ENCODE results near the gene FOXRED1.

FOXRED1 gene

GRCh38 chr11:126282736-126283591 lies 14.0 kb downstream of the FOXRED1 start, which contains the start of gene TIRAP:
Gene TIRAP (plus strand): TSS chr11:126283093. CDS start chr11:126290895, 7,802 bp downstream.
- under 1% methylated on average over 68 of the region's 82 CpGs for WGBS
- Histone ChIP-seq H3K4me1 (ENCODE audit: control insufficient read depth, insufficient read depth, low read depth, low read length) (peaks cover 14% of the 10 kb centered on the region), H3K79me1 (replicated peaks; ENCODE audit: low read length, poor library complexity, severe bottlenecking) (peaks cover 6% of the 10 kb centered on the region), H4K8ac (ENCODE audit: low read length) (peak within 1 kb of the TSS; percentile 47), H2BK12ac (ENCODE audit: low read length in 2 of 2) (peak within 1 kb of the TSS in 1 of 2 experiments; percentile 51), H3K9ac (ENCODE audit: low read length) (peak within 1 kb of the TSS; percentile 96), H3K36me3 (ENCODE audit: control insufficient read depth in 1 of 2, insufficient read depth in 2 of 2, low read depth in 1 of 2, low read length in 2 of 2) (peaks cover 0 to 19% of the 10 kb centered on the region in 2 experiments), H2BK120ac (ENCODE audit: low read depth, low read length) (no peak within 1 kb of the TSS), H3K9me3 (ENCODE audit: control insufficient read depth, low read length) (no peaks in the 10 kb centered on the region), H3K4me2 (ENCODE audit: low read length, poor library complexity, severe bottlenecking) (peak within 1 kb of the TSS; percentile 80), H4K91ac (ENCODE audit: low read length) (peak within 1 kb of the TSS; percentile 37), H3K23ac (ENCODE audit: low read length in 2 of 2) (peak within 1 kb of the TSS in 1 of 2 experiments; percentile 18), H2BK5ac (ENCODE audit: low read depth, low read length, poor library complexity, severe bottlenecking) (peak within 1 kb of the TSS; percentile 22), H2AFZ (ENCODE audit: low read depth, low read length) (peak within 1 kb of the TSS; percentile 91), H3K27ac (ENCODE audit: low read length, poor library complexity, severe bottlenecking) (peak within 1 kb of the TSS; percentile 69), H3K18ac (ENCODE audit: low read depth in 1 of 2, low read length in 2 of 2) (peak within 1 kb of the TSS; percentile 58 to 94), H3K4me3 (ENCODE audit: insufficient read depth in 1 of 2, low read depth in 1 of 2, low read length in 2 of 2) (peak within 1 kb of the TSS; percentile 74 to 88), H2BK15ac (ENCODE audit: low read depth, poor library complexity, severe bottlenecking) (peak within 1 kb of the TSS; percentile 55), H2AK5ac (ENCODE audit: low read length, severe bottlenecking) (no peak within 1 kb of the TSS), H3K27me3 (ENCODE audit: control insufficient read depth in 1 of 2, insufficient read depth in 1 of 2, low read length in 2 of 2) (no peaks in the 10 kb centered on the region), H3K4ac (ENCODE audit: low read depth in 1 of 2, low read length in 2 of 2) (peak within 1 kb of the TSS in 1 of 2 experiments; percentile 71), H3K14ac (ENCODE audit: low read length in 2 of 2) (peak within 1 kb of the TSS in 1 of 2 experiments; percentile 83)
- peak; percentile 77 for DNase-seq

DNA sequence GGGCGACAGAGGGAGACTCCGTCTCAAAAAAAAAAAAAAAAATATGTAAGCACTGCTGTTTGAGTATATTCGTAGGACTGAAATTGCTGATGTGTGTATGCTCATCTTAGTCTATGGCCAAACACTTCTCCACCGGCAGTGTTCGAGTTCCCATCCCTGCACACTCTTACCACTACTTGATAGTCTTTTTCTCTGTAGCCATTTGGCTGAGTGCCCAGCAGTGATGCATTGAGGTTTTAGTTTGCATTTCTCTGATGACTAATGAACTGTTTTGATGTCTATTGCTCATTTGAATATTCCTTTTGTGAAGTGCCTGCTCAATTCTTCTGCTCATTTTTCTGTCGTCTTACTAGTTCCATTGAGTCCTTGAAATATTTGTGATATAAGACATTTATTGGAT lies 15.9 kb downstream of the FOXRED1 start:
- WGBS: 70% methylated on average over 2 of the region's 6 CpGs
- H3K18ac ChIP-seq (ENCODE audit: low read depth in 1 of 2, low read length in 2 of 2): no peak overlapping the region
- H3K27ac ChIP-seq (ENCODE audit: low read length, poor library complexity, severe bottlenecking): no peak overlapping the region
- H2AK5ac ChIP-seq (ENCODE audit: low read length, severe bottlenecking): no peak overlapping the region
- no peak overlapping the region for H2BK15ac ChIP-seq (ENCODE audit: low read depth, poor library complexity, severe bottlenecking)
- no peak overlapping the region for H4K91ac ChIP-seq (ENCODE audit: low read length)
- peak; percentile 98 for DNase-seq
- H3K79me1 ChIP-seq (replicated peaks; ENCODE audit: low read length, poor library complexity, severe bottlenecking): peaks cover 9% of the 10 kb centered on the region
- no peak overlapping the region for H3K23ac ChIP-seq (ENCODE audit: low read length in 2 of 2)
- H2AFZ ChIP-seq (ENCODE audit: low read depth, low read length): no peak overlapping the region
- H3K4ac ChIP-seq (ENCODE audit: low read depth in 1 of 2, low read length in 2 of 2): no peak overlapping the region
- peaks cover 0 to 15% of the 10 kb centered on the region in 2 experiments for H3K36me3 ChIP-seq (ENCODE audit: control insufficient read depth in 1 of 2, insufficient read depth in 2 of 2, low read depth in 1 of 2, low read length in 2 of 2)
- no peaks in the 10 kb centered on the region for H3K27me3 ChIP-seq (ENCODE audit: control insufficient read depth in 1 of 2, insufficient read depth in 1 of 2, low read length in 2 of 2)
- H2BK5ac ChIP-seq (ENCODE audit: low read depth, low read length, poor library complexity, severe bottlenecking): no peak overlapping the region
- no peak overlapping the region for H2BK120ac ChIP-seq (ENCODE audit: low read depth, low read length)
- H4K8ac ChIP-seq (ENCODE audit: low read length): no peak overlapping the region
- H3K9me3 ChIP-seq (ENCODE audit: control insufficient read depth, low read length): no peaks in the 10 kb centered on the region
- no peak overlapping the region for H3K4me3 ChIP-seq (ENCODE audit: insufficient read depth in 1 of 2, low read depth in 1 of 2, low read length in 2 of 2)
- H3K4me1 ChIP-seq (ENCODE audit: control insufficient read depth, insufficient read depth, low read depth, low read length): peaks cover 14% of the 10 kb centered on the region
- no peak overlapping the region for H2BK12ac ChIP-seq (ENCODE audit: low read length in 2 of 2)
- peak overlapping the region; percentile 24 for H3K4me2 ChIP-seq (ENCODE audit: low read length, poor library complexity, severe bottlenecking)
- H3K14ac ChIP-seq (ENCODE audit: low read length in 2 of 2): no peak overlapping the region
- no peak overlapping the region for H3K9ac ChIP-seq (ENCODE audit: low read length)

- Histone ChIP-seq H3K4ac (ENCODE audit: low read depth in 1 of 2, low read length in 2 of 2) (no peak overlapping the region), H3K27ac (ENCODE audit: low read length, poor library complexity, severe bottlenecking) (no peak overlapping the region), H3K9ac (ENCODE audit: low read length) (no peak overlapping the region), H3K4me2 (ENCODE audit: low read length, poor library complexity, severe bottlenecking) (no peak overlapping the region), H3K9me3 (ENCODE audit: control insufficient read depth, low read length) (no peaks in the 10 kb centered on the region), H2BK15ac (ENCODE audit: low read depth, poor library complexity, severe bottlenecking) (no peak overlapping the region), H3K14ac (ENCODE audit: low read length in 2 of 2) (no peak overlapping the region), H4K8ac (ENCODE audit: low read length) (no peak overlapping the region), H3K4me1 (ENCODE audit: control insufficient read depth, insufficient read depth, low read depth, low read length) (peaks cover 10% of the 10 kb centered on the region), H2BK12ac (ENCODE audit: low read length in 2 of 2) (no peak overlapping the region), H2BK120ac (ENCODE audit: low read depth, low read length) (no peak overlapping the region), H3K36me3 (ENCODE audit: control insufficient read depth in 1 of 2, insufficient read depth in 2 of 2, low read depth in 1 of 2, low read length in 2 of 2) (peaks cover 26 to 46% of the 10 kb centered on the region in 2 experiments), H2BK5ac (ENCODE audit: low read depth, low read length, poor library complexity, severe bottlenecking) (no peak overlapping the region), H2AFZ (ENCODE audit: low read depth, low read length) (no peak overlapping the region), H3K18ac (ENCODE audit: low read depth in 1 of 2, low read length in 2 of 2) (no peak overlapping the region), H2AK5ac (ENCODE audit: low read length, severe bottlenecking) (no peak overlapping the region), H3K23ac (ENCODE audit: low read length in 2 of 2) (no peak overlapping the region), H4K91ac (ENCODE audit: low read length) (no peak overlapping the region), H3K79me1 (replicated peaks; ENCODE audit: low read length, poor library complexity, severe bottlenecking) (peaks cover 11% of the 10 kb centered on the region), H3K4me3 (ENCODE audit: insufficient read depth in 1 of 2, low read depth in 1 of 2, low read length in 2 of 2) (no peak overlapping the region), H3K27me3 (ENCODE audit: control insufficient read depth in 1 of 2, insufficient read depth in 1 of 2, low read length in 2 of 2) (no peaks in the 10 kb centered on the region)
- DNase-seq: no peak
- WGBS: 84% methylated on average over 4 of the region's 6 CpGs
These were observed 19.3 kb downstream of the FOXRED1 start for GRCh38 chr11:126288237-126288636.

GRCh38 chr11:126290887-126291286 lies 21.9 kb downstream of the FOXRED1 start:
- no peak overlapping the region for H2AFZ ChIP-seq (ENCODE audit: low read depth, low read length)
- no peak overlapping the region for H2BK12ac ChIP-seq (ENCODE audit: low read length in 2 of 2)
- no peak overlapping the region for H3K4me2 ChIP-seq (ENCODE audit: low read length, poor library complexity, severe bottlenecking)
- H3K4me1 ChIP-seq (ENCODE audit: control insufficient read depth, insufficient read depth, low read depth, low read length): no peaks in the 10 kb centered on the region
- H2BK15ac ChIP-seq (ENCODE audit: low read depth, poor library complexity, severe bottlenecking): no peak overlapping the region
- no peak overlapping the region for H3K9ac ChIP-seq (ENCODE audit: low read length)
- H3K4ac ChIP-seq (ENCODE audit: low read depth in 1 of 2, low read length in 2 of 2): no peak overlapping the region
- peaks cover 31 to 63% of the 10 kb centered on the region in 2 experiments for H3K36me3 ChIP-seq (ENCODE audit: control insufficient read depth in 1 of 2, insufficient read depth in 2 of 2, low read depth in 1 of 2, low read length in 2 of 2)
- peaks cover 14% of the 10 kb centered on the region for H3K79me1 ChIP-seq (replicated peaks; ENCODE audit: low read length, poor library complexity, severe bottlenecking)
- no peak overlapping the region for H3K27ac ChIP-seq (ENCODE audit: low read length, poor library complexity, severe bottlenecking)
- no peak overlapping the region for H4K91ac ChIP-seq (ENCODE audit: low read length)
- 93% methylated on average over 12 of the region's 12 CpGs for WGBS
- H2BK120ac ChIP-seq (ENCODE audit: low read depth, low read length): no peak overlapping the region
- no peak for DNase-seq
- H4K8ac ChIP-seq (ENCODE audit: low read length): no peak overlapping the region
- no peak overlapping the region for H3K14ac ChIP-seq (ENCODE audit: low read length in 2 of 2)
- no peak overlapping the region for H2AK5ac ChIP-seq (ENCODE audit: low read length, severe bottlenecking)
- no peak overlapping the region for H3K18ac ChIP-seq (ENCODE audit: low read depth in 1 of 2, low read length in 2 of 2)
- no peak overlapping the region for H3K23ac ChIP-seq (ENCODE audit: low read length in 2 of 2)
- no peak overlapping the region for H3K4me3 ChIP-seq (ENCODE audit: insufficient read depth in 1 of 2, low read depth in 1 of 2, low read length in 2 of 2)
- H3K9me3 ChIP-seq (ENCODE audit: control insufficient read depth, low read length): no peaks in the 10 kb centered on the region
- H3K27me3 ChIP-seq (ENCODE audit: control insufficient read depth in 1 of 2, insufficient read depth in 1 of 2, low read length in 2 of 2): no peaks in the 10 kb centered on the region
- H2BK5ac ChIP-seq (ENCODE audit: low read depth, low read length, poor library complexity, severe bottlenecking): no peak overlapping the region

Data from mesenchymal stem cell (in vitro differentiated cells and primary cell).